Measurements from ENCODE around the gene NR6A1. TPM values are rescaled to one million over a fixed set of nuclear protein-coding genes. Genes with fewer than 3 reads are reported as not detected.

The NR6A1 gene
- total and polyA plus RNA-seq, 2 of the 8 experiments (the other 6 are each of a cell fraction or from before 2014, with no cell fraction given), result 93.2 to 237 TPM

DNA sequence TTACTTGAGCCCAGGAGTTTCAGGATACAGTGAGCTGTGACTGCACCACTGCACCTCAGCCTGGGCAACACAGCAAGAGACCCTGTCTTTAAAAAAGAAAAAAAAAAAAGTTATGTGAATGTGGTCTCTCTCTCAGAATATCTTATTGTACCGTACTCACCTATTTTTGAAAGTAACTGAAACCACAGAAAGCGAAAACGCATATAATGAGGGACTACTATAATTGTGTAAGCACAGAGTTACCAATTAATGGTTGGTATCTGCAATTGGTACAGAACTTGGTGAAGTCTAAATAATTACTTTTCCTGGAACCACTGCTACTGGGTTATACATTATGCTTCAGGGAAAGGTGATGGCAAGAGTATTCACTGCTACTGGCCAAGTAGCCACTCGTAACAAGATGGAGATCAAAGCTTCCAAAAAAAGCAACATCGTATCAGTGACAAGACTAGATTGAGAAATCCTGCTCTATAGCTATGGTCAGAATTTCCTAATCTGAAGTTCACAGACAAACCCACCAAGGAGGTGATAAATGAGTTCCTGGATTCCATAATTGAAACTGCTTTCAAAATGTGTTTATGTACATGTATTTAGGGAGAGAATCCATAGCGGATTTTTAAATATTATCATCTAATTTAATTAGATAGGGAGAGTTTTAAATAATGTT is 82.7 kb downstream of the NR6A1 start (continued):
- no peak for TF ChIP-seq RAD21 (IDR thresholded peaks at IDR 0.05 in 1 of 2, conservative IDR thresholded peaks at IDR 0.05 in 1 of 2; ENCODE audit: low read depth in 2 of 2, low read length in 2 of 2)
- no peak for TF ChIP-seq HDAC2 (IDR thresholded peaks at IDR 0.05; ENCODE audit: borderline replicate concordance in 1 of 2, low read depth in 2 of 2, low read length in 2 of 2)
- TF ChIP-seq TBP (IDR thresholded peaks at IDR 0.05; ENCODE audit: low read depth, low read length), result no peak
- no peak for TF ChIP-seq GTF2F1 (IDR thresholded peaks at IDR 0.05; ENCODE audit: borderline replicate concordance, low read depth, low read length)

Measured in H1 (cell line).